KMS-11 (cell line): ENCODE results near the gene CASP3.

Experiments
- H2AFZ ChIP-seq: fragments of 200-600 bp; sonication (generic); 2 replicates; pipeline ENCODE4 v1.6.1; 2016; ENCODE audit warnings: antibody characterized with exemption, mixed run types, low read depth
- H3K27ac ChIP-seq: fragments of 200-600 bp; sonication (generic); 2 replicates; pipeline ENCODE4 v1.6.1; 2016; ENCODE audit warnings: mild to moderate bottlenecking, mixed run types
- H3K27me3 ChIP-seq: fragments of 200-600 bp; sonication (generic); 2 replicates; pipeline ENCODE4 v1.6.1; 2017; ENCODE audit warnings: mild to moderate bottlenecking, low read depth, mixed run types, moderate library complexity; ENCODE audit not compliant: insufficient read depth
- H3K36me3 ChIP-seq: fragments of 200-600 bp; sonication (generic); 2 replicates; pipeline ENCODE4 v1.6.1; 2017; ENCODE audit warnings: mild to moderate bottlenecking, mixed run types; ENCODE audit not compliant: insufficient read depth
- H3K4me1 ChIP-seq: fragments of 200-600 bp; sonication (generic); 2 replicates; pipeline ENCODE4 v1.6.1; 2016; ENCODE audit warnings: mild to moderate bottlenecking, low read depth, mixed run types; ENCODE audit not compliant: poor library complexity, severe bottlenecking
- H3K4me2 ChIP-seq: fragments of 200-600 bp; sonication (generic); 2 replicates; pipeline ENCODE4 v1.7.0; 2016; ENCODE audit warnings: mild to moderate bottlenecking, mixed run types
- H3K4me3 ChIP-seq: fragments of 200-600 bp; sonication (generic); IDR thresholded peaks from 2 replicates; pipeline ENCODE4 v1.6.1; 2017; ENCODE audit warnings: low read depth, low read length, mixed read lengths; ENCODE audit not compliant: insufficient read depth
- H3K79me2 ChIP-seq: fragments of 200-600 bp; sonication (generic); 2 replicates; pipeline ENCODE4 v1.6.1; 2016; ENCODE audit warnings: low read depth, mixed run types; ENCODE audit not compliant: insufficient read depth
- H3K9ac ChIP-seq: fragments of 200-600 bp; sonication (generic); 2 replicates; pipeline ENCODE4 v1.6.1; 2016; ENCODE audit warnings: mild to moderate bottlenecking, mixed run types
- H4K20me1 ChIP-seq: fragments of 200-600 bp; sonication (generic); 2 replicates; pipeline ENCODE4 v1.6.1; 2016; ENCODE audit warnings: mild to moderate bottlenecking, mixed run types; ENCODE audit not compliant: insufficient read depth
- CTCF ChIP-seq: fragments of 200-600 bp; sonication (generic); conservative IDR thresholded peaks from 2 replicates; pipeline ENCODE4 v1.6.1; 2017; ENCODE audit warnings: low read depth, mild to moderate bottlenecking, antibody characterized with exemption, low read length, moderate library complexity, mixed read lengths

Gene CASP3

GRCh38 chr4:184675018-184675417 is 25.8 kb upstream of the CASP3 start:
- TF ChIP-seq CTCF: no peak
- Histone ChIP-seq H4K20me1 (no peaks in the 10 kb centered on the region), H3K9ac (no peak overlapping the region), H2AFZ (no peak overlapping the region), H3K79me2 (no peaks in the 10 kb centered on the region), H3K4me3 (no peak overlapping the region), H3K27ac (no peak overlapping the region), H3K4me2 (no peak overlapping the region), H3K4me1 (no peaks in the 10 kb centered on the region), H3K36me3 (no peaks in the 10 kb centered on the region), H3K27me3 (no peaks in the 10 kb centered on the region)

- H3K27ac ChIP-seq: no peak overlapping the region
Observed at GRCh38 chr4:184674011-184674410, 24.8 kb upstream of the CASP3 start.

GRCh38 chr4:184672741-184673140 is 23.5 kb upstream of the CASP3 start:
- H3K4me1 ChIP-seq: peaks cover 11% of the 10 kb centered on the region
- TF ChIP-seq CTCF: no peak
- H4K20me1 ChIP-seq: no peaks in the 10 kb centered on the region
- no peak overlapping the region for H3K27ac ChIP-seq
- H2AFZ ChIP-seq: no peak overlapping the region
- no peaks in the 10 kb centered on the region for H3K36me3 ChIP-seq
- no peak overlapping the region for H3K4me3 ChIP-seq
- no peak overlapping the region for H3K9ac ChIP-seq
- H3K4me2 ChIP-seq: no peak overlapping the region
- no peaks in the 10 kb centered on the region for H3K27me3 ChIP-seq
- H3K79me2 ChIP-seq: no peaks in the 10 kb centered on the region

More at GRCh38 chr4:184674011-184674410, 24.8 kb upstream of the CASP3 start:
- Histone ChIP-seq H3K27me3 (no peaks in the 10 kb centered on the region), H3K79me2 (no peaks in the 10 kb centered on the region), H4K20me1 (no peaks in the 10 kb centered on the region), H3K9ac (no peak overlapping the region), H2AFZ (no peak overlapping the region), H3K4me3 (no peak overlapping the region), H3K4me1 (peaks cover under 1% of the 10 kb centered on the region), H3K4me2 (no peak overlapping the region), H3K36me3 (no peaks in the 10 kb centered on the region)
- TF ChIP-seq CTCF: no peak

GRCh38 chr4:184671101-184671500 is 21.9 kb upstream of the CASP3 start:
- Histone ChIP-seq H3K4me3 (no peak overlapping the region), H3K27me3 (no peaks in the 10 kb centered on the region), H3K79me2 (no peaks in the 10 kb centered on the region), H3K4me1 (peaks cover 24% of the 10 kb centered on the region), H2AFZ (no peak overlapping the region), H3K4me2 (no peak overlapping the region), H3K27ac (no peak overlapping the region), H3K9ac (no peak overlapping the region), H4K20me1 (no peaks in the 10 kb centered on the region), H3K36me3 (no peaks in the 10 kb centered on the region)
- TF ChIP-seq CTCF: no peak
